Smooth muscle cell of trachea (primary cell): ENCODE results near the gene ARHGAP23. TPM values are rescaled to one million over a fixed set of nuclear protein-coding genes. Genes with fewer than 3 reads are reported as not detected.

ENCODE experiments used
- total RNA-seq: library from RNA; depleted of rRNA; stranded (reverse); fragments of >200 nt; gene quantifications from 2 replicates; pipeline ENCODE4 v1.2.1, GENCODE V29; 2014

Gene ARHGAP23
- 46.0 and 67.8 TPM in 2 replicates for total RNA-seq

GRCh38 chr17:38428112-38428642 is at the start of gene ARHGAP23:
TSS of gene ARHGAP23 (plus strand) at chr17:38428464. CDS start at chr17:38428486, 22 bp downstream.

Other genes with a start within 250 kb of the ARHGAP23 start
- not detected in 2 replicates for gene TBC1D3, start 235.9 kb upstream of the ARHGAP23 start, total RNA-seq
- 33.9 and 38.4 TPM in 2 replicates for gene MRPL45, start 131.3 kb upstream of the ARHGAP23 start, total RNA-seq
- gene GPR179, start 84.5 kb upstream of the ARHGAP23 start, total RNA-seq = under 0.01 and 0.17 TPM in 2 replicates
- 9.9 and 11.9 TPM in 2 replicates for gene SOCS7, start 76.6 kb upstream of the ARHGAP23 start, total RNA-seq
- gene SRCIN1, start 177.5 kb downstream of the ARHGAP23 start, total RNA-seq = under 0.01 and 0.17 TPM in 2 replicates
- gene EPOP, start 246.5 kb downstream of the ARHGAP23 start, total RNA-seq = 0.44 and 0.99 TPM in 2 replicates